Activated T-cell treated with anti-CD3 and anti-CD28 coated beads, Interleukin-2, amount 50 U/mL, for 48 hours (primary cell): Measurements from ENCODE around the gene PSIP1.
"Not testable (repeated sequence)": the region's sequence is repeated elsewhere in the genome, so short reads cannot be mapped to it uniquely, and the experiment has no call there.

Experiments
- DNase-seq, 2 experiments: peaks; one replicate each; pipeline ENCODE4 v3.0.0-alpha.2; 2020

PSIP1 gene

GRCh38 chr9:15510789-15511575 lies at the start of gene PSIP1:
Gene PSIP1 (minus strand): TSS chr9:15510970. CDS start chr9:15510188, 782 bp downstream.
- peak; percentile 89 to 91 for DNase-seq

GRCh38 chr9:15553528-15553898 lies 42.7 kb upstream of the PSIP1 start:
- DNase-seq: no peak

- DNase-seq: peak; percentile 86 to 90
These were observed 42.1 kb upstream of the PSIP1 start, which contains the start of gene CCDC171 for GRCh38 chr9:15552636-15553527. Gene CCDC171 (plus strand): TSS chr9:15553043. CDS start chr9:15564089, 11,046 bp downstream.

GRCh38 chr9:15549611-15550010 lies 38.8 kb upstream of the PSIP1 start:
- no peak for DNase-seq

- no peak for DNase-seq
These were observed 32.5 kb upstream of the PSIP1 start for GRCh38 chr9:15543047-15543813.

- DNase-seq: no peak
These were observed 31.9 kb upstream of the PSIP1 start for GRCh38 chr9:15542624-15543023.

GRCh38 chr9:15541872-15542271 lies 31.1 kb upstream of the PSIP1 start:
- DNase-seq: no peak

- DNase-seq: no peak
These were observed 20.6 kb upstream of the PSIP1 start for GRCh38 chr9:15531380-15531779.

GRCh38 chr9:15529566-15530324 lies 19.0 kb upstream of the PSIP1 start:
- no peak for DNase-seq

GRCh38 chr9:15527035-15527434 lies 16.3 kb upstream of the PSIP1 start:
- not testable (repeated sequence) for DNase-seq

- DNase-seq: no peak
These were observed 15.2 kb upstream of the PSIP1 start for GRCh38 chr9:15525958-15526357.

- DNase-seq: no peak
These were observed 14.2 kb upstream of the PSIP1 start for GRCh38 chr9:15524845-15525455.

GRCh38 chr9:15522130-15522755 lies 11.5 kb upstream of the PSIP1 start:
- DNase-seq: no peak

- no peak for DNase-seq
These were observed 10.5 kb upstream of the PSIP1 start for GRCh38 chr9:15521254-15521653.

GRCh38 chr9:15519831-15520230 lies 9.1 kb upstream of the PSIP1 start:
- DNase-seq: no peak

GRCh38 chr9:15513335-15513734 lies 2.6 kb upstream of the PSIP1 start:
- DNase-seq: peak in 1 of 2 experiments; percentile 38

- no peak for DNase-seq
These were observed 2.1 kb upstream of the PSIP1 start for GRCh38 chr9:15512889-15513288.

GRCh38 chr9:15512204-15512603 lies 1.4 kb upstream of the PSIP1 start:
- DNase-seq: no peak

- DNase-seq: peak; percentile 69 to 75
These were observed 610 bp downstream of the PSIP1 start for GRCh38 chr9:15509931-15510788.

GRCh38 chr9:15505921-15506320 lies 4.8 kb downstream of the PSIP1 start:
- DNase-seq: no peak
